ENCODE results near the gene IP6K3. TPM values are rescaled to one million over a fixed set of nuclear protein-coding genes. Genes with fewer than 3 reads are reported as not detected.

Gene IP6K3
- polyA plus RNA-seq, 3 donors, result not detected

DNA sequence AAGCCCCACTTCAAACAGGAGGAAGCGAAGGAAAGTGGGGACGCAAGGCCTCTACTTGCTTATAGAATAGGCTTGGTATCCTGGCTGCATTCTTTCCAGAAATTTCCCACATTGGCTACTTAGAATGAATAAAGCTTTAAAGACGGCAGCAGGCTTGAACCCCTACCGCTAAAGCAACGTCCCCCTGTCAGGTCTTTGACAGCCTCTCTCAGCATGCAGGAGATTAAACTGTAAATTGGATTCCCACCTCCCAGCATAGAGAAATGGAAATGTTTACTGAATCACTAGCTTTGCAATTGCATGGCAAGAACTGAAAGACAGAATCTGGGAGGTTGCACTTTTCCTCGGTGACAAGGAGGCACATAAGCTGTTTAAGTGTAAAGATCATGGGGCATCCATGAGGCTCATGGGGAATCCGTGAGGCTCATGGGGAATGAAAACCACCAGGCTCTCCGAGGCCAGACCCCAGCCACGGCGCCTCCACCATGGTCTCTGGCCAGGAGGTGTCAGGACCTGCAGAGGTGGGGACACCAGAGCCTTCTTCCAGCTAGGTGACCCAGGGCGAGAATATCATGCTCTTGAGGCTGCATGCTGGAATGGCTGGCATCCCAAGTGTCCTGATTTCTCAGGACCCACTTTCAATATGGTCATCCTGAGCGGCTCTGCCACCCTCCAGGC lies 31.9 kb upstream of the IP6K3 start:
- peaks cover 0 to 2% (median 0%) of the 10 kb centered on the region in 3 donors for H3K27me3 Mint-ChIP-seq (ENCODE audit: low read depth in 3 of 3)
- peak overlapping the region in 1 of 7 donors; percentile 65 for H3K27ac Mint-ChIP-seq
- DNase-seq, result no peak
- Histone ChIP-seq H3K4me3 (replicated peaks in 1 of 3; ENCODE audit: low read depth in 2 of 3, low read length in 3 of 3) (no peak overlapping the region), H3K27me3 (ENCODE audit: control insufficient read depth in 2 of 2, insufficient read depth in 2 of 2, low read length in 2 of 2) (no peaks in the 10 kb centered on the region), H3K9ac (ENCODE audit: insufficient read depth, low read length, poor library complexity, severe bottlenecking) (no peak overlapping the region), H3K79me2 (ENCODE audit: insufficient read depth, low read length) (peaks cover 8% of the 10 kb centered on the region), H3K36me3 (replicated peaks in 1 of 2; ENCODE audit: control insufficient read depth in 1 of 2, insufficient read depth in 2 of 2, low read length in 2 of 2) (peaks cover 96 to 99% of the 10 kb centered on the region in 2 donors), H2AFZ (ENCODE audit: insufficient read depth, low read depth, low read length, poor library complexity, severe bottlenecking) (no peak overlapping the region), H3K27ac (ENCODE audit: low read depth in 1 of 2, low read length in 2 of 2) (no peak overlapping the region), H3K4me1 (ENCODE audit: control insufficient read depth in 1 of 2, insufficient read depth in 2 of 2, low read length in 2 of 2) (no peaks in the 10 kb centered on the region), H3K9me3 (replicated peaks in 1 of 2; ENCODE audit: control insufficient read depth in 1 of 2, insufficient read depth in 1 of 2, low read length in 2 of 2) (no peaks in the 10 kb centered on the region), H3K4me2 (replicated peaks; ENCODE audit: extremely low read depth, low read length, poor library complexity, severe bottlenecking) (no peak overlapping the region), H4K20me1 (ENCODE audit: insufficient read depth, low read length) (peaks cover 66% of the 10 kb centered on the region)
- no peak overlapping the region for H3K4me3 Mint-ChIP-seq
- H3K9me3 Mint-ChIP-seq, result no peaks in the 10 kb centered on the region
- no peaks in the 10 kb centered on the region for H3K4me1 Mint-ChIP-seq
- 97% methylated on average over 6 of the region's 12 CpGs for WGBS (ENCODE audit: insufficient coverage)
- H3K36me3 Mint-ChIP-seq, result peaks cover 97 to 98% of the 10 kb centered on the region in 2 donors
- TF ChIP-seq, protein P1, sequence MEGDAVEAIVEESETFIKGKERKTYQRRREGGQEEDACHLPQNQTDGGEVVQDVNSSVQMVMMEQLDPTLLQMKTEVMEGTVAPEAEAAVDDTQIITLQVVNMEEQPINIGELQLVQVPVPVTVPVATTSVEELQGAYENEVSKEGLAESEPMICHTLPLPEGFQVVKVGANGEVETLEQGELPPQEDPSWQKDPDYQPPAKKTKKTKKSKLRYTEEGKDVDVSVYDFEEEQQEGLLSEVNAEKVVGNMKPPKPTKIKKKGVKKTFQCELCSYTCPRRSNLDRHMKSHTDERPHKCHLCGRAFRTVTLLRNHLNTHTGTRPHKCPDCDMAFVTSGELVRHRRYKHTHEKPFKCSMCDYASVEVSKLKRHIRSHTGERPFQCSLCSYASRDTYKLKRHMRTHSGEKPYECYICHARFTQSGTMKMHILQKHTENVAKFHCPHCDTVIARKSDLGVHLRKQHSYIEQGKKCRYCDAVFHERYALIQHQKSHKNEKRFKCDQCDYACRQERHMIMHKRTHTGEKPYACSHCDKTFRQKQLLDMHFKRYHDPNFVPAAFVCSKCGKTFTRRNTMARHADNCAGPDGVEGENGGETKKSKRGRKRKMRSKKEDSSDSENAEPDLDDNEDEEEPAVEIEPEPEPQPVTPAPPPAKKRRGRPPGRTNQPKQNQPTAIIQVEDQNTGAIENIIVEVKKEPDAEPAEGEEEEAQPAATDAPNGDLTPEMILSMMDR (IDR thresholded peaks at IDR 0.05), result no peak
- intact Hi-C loops (cut with micrococcal nuclease), result loop anchor here (5.0 to 10.0 kb wide), 2 partner anchors 39 to 376 kb away; no protein-coding TSS in a partner anchor

DNA sequence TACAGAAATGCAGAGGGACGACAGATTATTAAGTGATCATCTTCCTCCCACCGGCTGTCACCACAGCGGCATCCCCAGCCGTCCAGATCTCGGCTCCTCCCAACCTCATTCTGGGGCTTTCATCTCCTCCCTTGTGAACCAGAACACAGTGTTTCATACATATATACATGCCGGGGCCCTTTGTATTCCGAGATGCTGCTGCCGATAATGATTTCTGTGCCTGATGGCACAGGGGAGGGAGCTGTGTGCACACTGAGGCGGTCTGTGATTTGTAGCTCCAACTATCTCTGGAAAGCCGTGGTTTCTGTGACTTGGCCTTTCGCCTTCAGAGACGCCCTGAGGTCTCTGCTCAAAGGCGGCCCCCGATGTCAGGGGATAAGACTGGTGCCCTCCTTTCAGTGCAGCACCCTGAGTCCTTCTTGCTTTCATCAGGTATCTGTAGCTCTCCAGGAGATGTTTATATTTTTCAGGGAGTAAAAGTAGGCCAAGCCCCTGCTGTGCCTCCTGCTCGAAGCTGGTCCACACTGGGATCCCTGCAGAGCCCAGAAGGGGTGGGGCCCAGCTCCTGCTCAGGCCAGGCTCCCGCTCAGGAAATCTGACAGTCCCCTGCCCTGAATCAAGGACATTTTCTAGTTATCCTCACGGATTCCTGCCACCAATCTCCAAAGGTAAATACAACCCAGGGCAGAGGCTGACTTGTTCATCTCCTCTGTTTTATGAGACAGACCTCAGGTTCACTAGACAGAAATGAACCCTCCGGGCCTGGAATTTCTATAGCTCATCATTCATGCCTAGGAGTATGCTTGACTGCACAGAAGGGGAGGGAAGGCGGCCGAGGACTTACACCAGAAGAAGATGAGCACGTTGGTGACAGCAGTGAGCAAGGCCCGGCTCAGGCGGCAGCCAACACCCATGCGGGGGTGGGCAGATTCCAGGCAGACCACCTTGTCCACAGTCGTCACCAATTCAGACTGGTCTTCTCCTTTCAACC lies 31.0 kb upstream of the IP6K3 start:
- H3K27me3 ChIP-seq (ENCODE audit: control insufficient read depth in 2 of 2, insufficient read depth in 2 of 2, low read length in 2 of 2), result no peaks in the 10 kb centered on the region
- no peak overlapping the region for H3K27ac ChIP-seq (ENCODE audit: low read depth in 1 of 2, low read length in 2 of 2)
- DNase-seq, result no peak
- WGBS (ENCODE audit: insufficient coverage), result 97% methylated on average over 22 of the region's 25 CpGs
- Mint-ChIP-seq H3K9me3 (no peaks in the 10 kb centered on the region), H3K36me3 (peaks cover 96 to 98% of the 10 kb centered on the region in 2 donors), H3K4me1 (no peaks in the 10 kb centered on the region), H3K4me3 (no peak overlapping the region), H3K27me3 (ENCODE audit: low read depth in 3 of 3) (peaks cover 0 to 2% (median 0%) of the 10 kb centered on the region in 3 donors), H3K27ac (peak overlapping the region in 2 of 7 donors; percentile 52 to 65)
- no peak overlapping the region for H3K4me2 ChIP-seq (replicated peaks; ENCODE audit: extremely low read depth, low read length, poor library complexity, severe bottlenecking)
- no peak overlapping the region for H3K4me3 ChIP-seq (replicated peaks in 1 of 3; ENCODE audit: low read depth in 2 of 3, low read length in 3 of 3)
- peaks cover 66% of the 10 kb centered on the region for H4K20me1 ChIP-seq (ENCODE audit: insufficient read depth, low read length)
- H3K9me3 ChIP-seq (replicated peaks in 1 of 2; ENCODE audit: control insufficient read depth in 1 of 2, insufficient read depth in 1 of 2, low read length in 2 of 2), result no peaks in the 10 kb centered on the region
- no peaks in the 10 kb centered on the region for H3K4me1 ChIP-seq (ENCODE audit: control insufficient read depth in 1 of 2, insufficient read depth in 2 of 2, low read length in 2 of 2)
- no peak overlapping the region for H2AFZ ChIP-seq (ENCODE audit: insufficient read depth, low read depth, low read length, poor library complexity, severe bottlenecking)
- H3K9ac ChIP-seq (ENCODE audit: insufficient read depth, low read length, poor library complexity, severe bottlenecking), result no peak overlapping the region
- peaks cover 3% of the 10 kb centered on the region for H3K79me2 ChIP-seq (ENCODE audit: insufficient read depth, low read length)
- peaks cover 96 to 99% of the 10 kb centered on the region in 2 donors for H3K36me3 ChIP-seq (replicated peaks in 1 of 2; ENCODE audit: control insufficient read depth in 1 of 2, insufficient read depth in 2 of 2, low read length in 2 of 2)
- TF ChIP-seq, protein P1 (IDR thresholded peaks at IDR 0.05), result no peak
- intact Hi-C loops (cut with micrococcal nuclease), result loop anchor here (5.0 to 10.0 kb wide), 2 partner anchors 40 to 377 kb away; no protein-coding TSS in a partner anchor

Measured in CD14-positive monocyte (primary cell).